ENCODE results near the gene SKAP1.

DNA sequence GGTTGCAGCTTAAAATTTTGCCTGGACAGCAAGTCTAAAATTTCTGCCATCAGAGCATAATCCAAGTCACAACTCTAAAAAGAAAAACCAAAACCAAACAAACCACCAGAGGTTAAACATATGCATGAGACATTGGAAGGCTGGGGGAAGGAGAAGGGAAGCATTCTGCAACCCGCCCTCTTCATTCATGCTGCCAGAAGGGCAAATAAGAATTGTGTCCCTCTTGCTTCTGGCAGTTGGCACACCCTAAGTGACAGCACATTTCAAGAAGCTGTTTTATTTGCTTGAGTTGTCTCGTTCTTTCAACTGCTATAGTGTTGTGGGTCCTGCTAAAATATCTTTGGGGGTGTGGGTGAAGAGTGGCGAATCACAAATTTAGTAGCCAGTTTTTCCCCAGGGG lies 99.6 kb downstream of the SKAP1 start:
- TF ChIP-seq EZH2 (IDR thresholded peaks at IDR 0.05) (no peak), POLR2AphosphoS5 (IDR thresholded peaks at IDR 0.05; ENCODE audit: borderline replicate concordance, low read depth, low read length) (no peak)

All from SK-N-MC (cell line).